ENCODE results near the gene TIGD3.
A peak's percentile ranks its signal among the peaks of the same experiment; 100 is the strongest.

TIGD3 gene

DNA sequence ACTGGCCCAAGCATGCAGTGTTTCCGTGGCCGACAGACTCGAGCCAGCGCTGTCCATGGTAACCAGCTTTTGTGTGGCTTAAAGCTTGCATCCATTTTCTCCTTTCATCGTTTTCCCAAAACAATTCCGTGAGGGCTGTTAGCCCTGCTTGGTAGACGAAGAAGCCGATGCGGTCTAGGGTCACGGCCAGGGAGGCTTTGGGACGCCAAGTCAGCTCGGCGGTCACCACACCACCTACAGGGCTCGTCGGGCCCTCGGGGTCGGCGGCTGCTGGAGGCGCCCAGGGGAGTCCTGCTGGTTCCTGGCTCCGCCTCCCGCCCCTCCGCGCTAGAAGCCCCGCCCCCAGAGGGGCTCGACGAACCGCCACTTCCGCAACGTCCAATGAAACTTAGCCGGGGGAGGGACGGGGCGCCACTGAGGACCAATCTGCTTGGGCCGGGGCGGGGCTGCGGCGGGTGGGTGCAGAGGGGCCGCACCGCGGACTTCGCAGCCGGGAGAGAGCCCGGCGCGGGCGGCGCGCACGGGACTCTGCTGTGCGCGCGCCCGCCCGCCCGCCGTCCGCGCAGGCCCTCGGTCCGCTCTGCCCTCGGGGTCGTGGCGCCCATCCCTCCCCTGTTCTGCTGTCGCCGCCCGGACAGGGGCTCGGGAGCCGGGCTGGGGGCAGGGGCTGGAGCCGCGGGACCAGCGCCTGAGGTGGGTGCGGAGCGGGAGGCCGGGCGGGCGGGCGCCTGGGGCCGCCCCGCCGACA, at the start of gene TIGD3:
Gene TIGD3 (plus strand): TSS at position 487 of the 748 bp plus-strand sequence. CDS start 1,058 bp downstream, outside the sequence.
- DNase-seq, result peak; percentile 98

- DNase-seq, result no peak
Observed at GRCh38 chr11:65305501-65306268, 48.9 kb upstream of the TIGD3 start.

GRCh38 chr11:65307298-65308229, 47.0 kb upstream of the TIGD3 start:
- no peak for DNase-seq

GRCh38 chr11:65308281-65308891, 46.2 kb upstream of the TIGD3 start:
- no peak for DNase-seq

DNA sequence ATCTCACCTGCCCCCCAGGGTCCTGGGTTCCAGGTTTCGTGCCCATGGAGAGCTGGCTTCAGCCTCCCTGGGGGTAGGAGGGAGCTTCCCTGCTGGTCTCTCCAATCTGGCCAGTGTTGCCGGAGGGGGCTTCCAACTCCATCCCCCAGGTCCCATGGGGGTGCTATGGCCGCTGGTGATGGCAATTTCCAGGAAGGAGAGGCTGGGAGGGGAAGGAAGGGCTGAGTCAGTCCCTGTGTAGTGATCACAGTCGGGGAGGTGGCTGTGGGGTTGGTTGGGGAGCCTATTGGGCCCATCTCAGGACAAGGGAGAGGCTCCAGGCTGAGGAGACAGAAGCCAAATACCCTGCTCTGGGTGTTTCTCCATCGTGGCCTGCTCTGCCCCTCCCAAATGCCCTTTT, 45.5 kb upstream of the TIGD3 start:
- DNase-seq, result no peak

GRCh38 chr11:65310215-65310614, 44.3 kb upstream of the TIGD3 start:
- DNase-seq, result no peak

DNA sequence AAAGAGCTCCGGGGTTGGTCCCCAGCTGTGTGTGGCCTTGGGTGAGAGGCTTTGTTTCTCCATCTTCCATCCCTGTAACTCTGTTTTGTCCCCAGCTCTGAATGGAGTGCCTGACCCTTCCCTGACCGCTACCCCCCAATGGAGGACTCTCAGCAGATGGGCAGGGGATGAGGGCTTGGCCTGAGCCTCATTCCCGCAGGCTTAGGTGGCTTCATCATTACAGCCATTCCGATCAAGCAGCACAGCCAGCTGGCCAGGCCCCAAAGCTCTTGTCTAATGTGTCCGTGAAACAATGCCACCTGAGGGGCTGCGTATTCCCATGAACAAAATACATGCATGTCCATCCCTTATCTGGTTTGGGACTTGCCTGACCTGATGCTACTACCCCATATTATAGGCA, 43.8 kb upstream of the TIGD3 start:
- DNase-seq, result no peak

GRCh38 chr11:65311170-65311678, 43.3 kb upstream of the TIGD3 start:
- DNase-seq, result peak; percentile 72

GRCh38 chr11:65314501-65315203, 39.9 kb upstream of the TIGD3 start, which contains the start of gene CDC42EP2:
TSS of gene CDC42EP2 (plus strand) at chr11:65314866. CDS start at chr11:65320899, 6,033 bp downstream.
- peak; percentile 93 for DNase-seq

GRCh38 chr11:65315204-65315865, 39.2 kb upstream of the TIGD3 start:
- DNase-seq, result peak; percentile 93

GRCh38 chr11:65315866-65316226, 38.7 kb upstream of the TIGD3 start:
- DNase-seq, result no peak

DNA sequence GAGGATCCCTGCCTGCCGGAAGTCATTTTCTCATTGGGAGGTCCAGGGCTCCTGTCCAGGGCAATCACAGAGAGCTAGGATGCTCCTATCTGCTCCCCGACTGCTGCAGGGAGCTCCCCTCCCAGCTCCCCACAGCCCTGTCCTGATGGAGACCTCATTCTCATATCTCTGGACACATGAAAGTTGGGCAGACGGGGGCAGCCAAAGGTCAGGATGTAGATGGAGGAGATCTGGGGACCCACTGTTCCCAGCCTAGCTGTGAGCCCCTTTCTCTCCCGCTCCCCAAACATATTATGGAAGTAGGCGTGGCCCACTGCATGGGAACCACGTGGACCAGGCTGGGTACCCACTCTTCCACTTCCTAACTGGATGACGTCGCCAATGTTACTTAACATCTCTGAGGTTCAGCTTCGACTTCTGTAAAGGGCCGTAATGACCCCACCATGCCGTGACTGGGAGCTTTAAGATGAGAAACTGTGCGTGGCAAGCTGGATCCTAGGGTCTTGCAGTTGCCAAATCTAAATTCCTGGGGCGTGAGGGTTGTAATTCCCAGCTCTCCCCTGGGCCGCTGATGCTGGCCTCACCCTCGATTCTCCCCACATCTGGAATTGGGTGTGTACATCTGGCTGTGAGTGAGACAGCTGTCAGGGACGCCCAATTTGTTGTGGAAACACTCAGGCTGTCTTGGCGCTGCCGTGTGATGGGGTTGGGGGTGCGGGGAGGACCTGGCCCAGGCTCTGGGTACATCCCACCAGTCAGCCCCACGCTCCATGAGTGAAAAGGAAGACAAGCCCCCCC, 38.1 kb upstream of the TIGD3 start:
- DNase-seq, result no peak

GRCh38 chr11:65317025-65317786, 37.3 kb upstream of the TIGD3 start:
- DNase-seq, result peak; percentile 65

DNA sequence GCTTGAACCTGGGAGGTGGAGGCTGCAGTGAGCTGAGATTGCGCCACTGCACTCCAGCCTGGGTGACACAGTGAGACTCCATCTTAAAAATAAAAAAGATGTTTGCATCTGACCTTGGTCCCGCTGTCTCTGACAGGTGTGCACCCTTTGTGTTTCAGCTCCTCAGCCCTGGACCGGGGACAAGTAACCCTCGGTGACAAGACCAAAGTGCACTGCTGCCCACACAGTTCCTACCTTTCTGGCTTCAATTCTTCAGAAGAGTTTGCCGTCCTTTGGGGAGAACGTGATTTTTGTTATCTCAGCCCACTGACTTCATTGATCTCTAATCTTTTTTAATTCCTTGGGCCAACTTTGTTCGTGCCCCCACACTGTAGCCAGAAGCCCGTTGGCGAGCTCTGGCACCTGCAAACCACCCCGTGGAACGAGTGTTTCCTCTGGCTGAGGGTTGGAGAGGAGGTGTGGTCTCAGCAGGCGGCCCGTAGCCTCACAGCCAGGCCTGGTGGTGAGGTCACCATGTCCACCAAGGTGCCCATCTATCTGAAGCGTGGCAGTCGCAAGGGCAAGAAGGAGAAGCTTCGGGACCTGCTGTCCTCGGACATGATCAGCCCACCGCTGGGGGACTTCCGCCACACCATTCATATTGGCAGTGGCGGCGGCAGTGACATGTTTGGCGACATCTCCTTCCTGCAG, 34.0 kb upstream of the TIGD3 start:
- DNase-seq, result no peak

DNA sequence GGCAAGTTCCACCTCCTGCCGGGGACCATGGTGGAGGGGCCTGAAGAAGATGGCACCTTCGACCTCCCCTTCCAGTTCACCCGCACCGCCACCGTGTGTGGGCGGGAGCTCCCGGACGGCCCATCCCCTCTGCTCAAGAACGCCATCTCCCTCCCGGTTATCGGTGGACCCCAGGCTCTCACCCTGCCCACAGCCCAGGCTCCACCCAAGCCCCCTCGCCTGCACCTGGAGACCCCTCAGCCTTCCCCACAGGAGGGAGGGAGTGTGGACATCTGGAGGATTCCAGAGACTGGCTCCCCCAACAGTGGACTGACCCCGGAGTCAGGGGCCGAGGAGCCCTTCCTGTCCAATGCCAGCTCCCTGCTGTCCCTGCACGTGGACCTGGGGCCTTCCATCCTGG, 33.5 kb upstream of the TIGD3 start:
- no peak for DNase-seq

- no peak for DNase-seq
Observed at GRCh38 chr11:65321828-65322485, 32.6 kb upstream of the TIGD3 start.

- no peak for DNase-seq
Observed at GRCh38 chr11:65323813-65324212, 30.7 kb upstream of the TIGD3 start.

- DNase-seq, result no peak
Observed at GRCh38 chr11:65325435-65325834, 29.1 kb upstream of the TIGD3 start.
